Breast epithelium (tissue), 4 donors: ENCODE data around the gene TGM1. TPM values are rescaled to one million over a fixed set of nuclear protein-coding genes. Genes with fewer than 3 reads are reported as not detected.
A peak's percentile ranks its signal among the peaks of the same experiment; 100 is the strongest.

Experiments
- DNase-seq, 2 donors: peaks; one replicate each; pipeline ENCODE4 v3.0.0-alpha.2; 2019; ENCODE audit warnings: low spot score in 2 of 2
- H3K27ac ChIP-seq, 2 donors: fragments of 200-600 bp; sonication (generic) in 1 of 2; one replicate each; pipeline ENCODE4 v1.5.1; 2016 to 2019; ENCODE audit warnings: mild to moderate bottlenecking in 1 of 2
- H3K27me3 ChIP-seq, 2 donors: fragments of 200-600 bp; sonication (generic) in 1 of 2; one replicate each; pipeline versions ENCODE4 v1.5.1 to v1.6.0; 2017 to 2019; ENCODE audit warnings: control low read depth in 1 of 2, mild to moderate bottlenecking in 1 of 2
- H3K36me3 ChIP-seq: fragments of 200-600 bp; one replicate; pipeline ENCODE4 v1.5.1; 2019
- H3K4me1 ChIP-seq, 2 donors: fragments of 200-600 bp; sonication (generic); one replicate each; pipeline ENCODE4 v1.5.1; 2016 to 2019; ENCODE audit warnings: control low read depth in 1 of 2
- H3K4me3 ChIP-seq, 3 donors: fragments of 200-600 bp; sonication (generic); 1 replicate in 2 of 3; 2 replicates in 1 of 3; pipeline ENCODE4 v1.5.1; 2016 to 2019; ENCODE audit warnings: mild to moderate bottlenecking in 3 of 3, moderate library complexity in 2 of 3
- H3K9me3 ChIP-seq, 2 donors: fragments of 200-600 bp; sonication (generic) in 1 of 2; one replicate each; pipeline ENCODE4 v1.5.1; 2016 to 2019; ENCODE audit warnings: control low read depth in 1 of 2
- CTCF ChIP-seq, 3 donors: fragments of 450-650 bp; IDR thresholded peaks; one replicate each; pipeline ENCODE4 v1.5.1; 2016 to 2017; ENCODE audit warnings: antibody characterized with exemption in 3 of 3, mild to moderate bottlenecking in 3 of 3, moderate library complexity in 3 of 3
- POLR2A ChIP-seq: fragments of 450-650 bp; IDR thresholded peaks from one replicate; pipeline ENCODE4 v1.6.1; 2016; ENCODE audit warnings: antibody characterized with exemption, mild to moderate bottlenecking, moderate library complexity
- POLR2AphosphoS5 ChIP-seq, 3 donors: sonication (generic); formaldehyde crosslinking; IDR thresholded peaks; one replicate each; pipeline ENCODE4 v1.6.1; 2017; ENCODE audit warnings: antibody characterized with exemption in 3 of 3
- intact Hi-C: fragments of 100-400 bp; cut with DNase I; formaldehyde crosslinking; loops from one replicate; pipeline ENCODE4 v1.15.1; 2023; ENCODE audit warnings: low total_unique reads
- total RNA-seq, 3 donors: library from RNA; depleted of rRNA; stranded (reverse); fragments of >200 nt; gene quantifications; one replicate each; pipeline ENCODE4 v1.1.0, GENCODE V29; 2016

The TGM1 gene
- total RNA-seq, 3 donors from 2014 or later = 0.32 to 18.7 (median 1.6) TPM

GRCh38 chr14:24260026-24260779 lies 2.8 kb downstream of the TGM1 start:
- H3K4me1 ChIP-seq = no peaks in the 10 kb centered on the region
- H3K27ac ChIP-seq = peak overlapping the region; percentile 82 to 83
- intact Hi-C loops = no loop called here
- DNase-seq = peak in 1 of 2 donors; percentile 41
- no peak for TF ChIP-seq POLR2A
- TF ChIP-seq POLR2AphosphoS5 (IDR thresholded peaks at IDR 0.05) = peak in 1 of 3 donors; percentile 23
- no peak for TF ChIP-seq CTCF (IDR thresholded peaks at IDR 0.05)
- no peaks in the 10 kb centered on the region for H3K36me3 ChIP-seq
- H3K4me3 ChIP-seq = no peak overlapping the region
- no peaks in the 10 kb centered on the region for H3K27me3 ChIP-seq
- H3K9me3 ChIP-seq = no peaks in the 10 kb centered on the region

GRCh38 chr14:24259282-24260025 lies 3.5 kb downstream of the TGM1 start:
- Histone ChIP-seq H3K4me3 (peak overlapping the region in 1 of 3 donors; percentile 7), H3K27me3 (no peaks in the 10 kb centered on the region), H3K36me3 (no peaks in the 10 kb centered on the region), H3K9me3 (no peaks in the 10 kb centered on the region), H3K4me1 (no peaks in the 10 kb centered on the region), H3K27ac (peak overlapping the region; percentile 82 to 83)
- intact Hi-C loops = no loop called here
- no peak for TF ChIP-seq POLR2AphosphoS5 (IDR thresholded peaks at IDR 0.05)
- no peak for TF ChIP-seq POLR2A
- no peak for TF ChIP-seq CTCF (IDR thresholded peaks at IDR 0.05)
- peak in 1 of 2 donors; percentile 55 for DNase-seq

- intact Hi-C loops = no loop called here
- no peaks in the 10 kb centered on the region for H3K9me3 ChIP-seq
- H3K27me3 ChIP-seq = no peaks in the 10 kb centered on the region
- H3K4me1 ChIP-seq = no peaks in the 10 kb centered on the region
- TF ChIP-seq CTCF (IDR thresholded peaks at IDR 0.05) (no peak), POLR2AphosphoS5 (IDR thresholded peaks at IDR 0.05) (no peak), POLR2A (no peak)
- H3K4me3 ChIP-seq = peak overlapping the region in 1 of 3 donors; percentile 7
- no peaks in the 10 kb centered on the region for H3K36me3 ChIP-seq
- H3K27ac ChIP-seq = peak overlapping the region; percentile 82 to 83
- no peak for DNase-seq
These were observed 4.3 kb downstream of the TGM1 start for GRCh38 chr14:24258548-24259265.

- H3K36me3 ChIP-seq = no peaks in the 10 kb centered on the region
- no peaks in the 10 kb centered on the region for H3K4me1 ChIP-seq
- H3K27me3 ChIP-seq = no peaks in the 10 kb centered on the region
- no peak for DNase-seq
- H3K4me3 ChIP-seq = no peak overlapping the region
- H3K27ac ChIP-seq = no peak overlapping the region
- intact Hi-C loops = no loop called here
- no peaks in the 10 kb centered on the region for H3K9me3 ChIP-seq
- no peak for TF ChIP-seq CTCF (IDR thresholded peaks at IDR 0.05)
- TF ChIP-seq POLR2A = no peak
- no peak for TF ChIP-seq POLR2AphosphoS5 (IDR thresholded peaks at IDR 0.05)
These were observed 4.9 kb downstream of the TGM1 start for GRCh38 chr14:24258119-24258518.
